GM23338 (cell line): ENCODE measurements around the gene SLIT1. TPM values are rescaled to one million over a fixed set of nuclear protein-coding genes. Genes with fewer than 3 reads are reported as not detected.

ENCODE experiments used
- ATAC-seq: fragments of 200-7000 bp; cut with Tn5 transposase; 3 replicates; pipeline ENCODE4 v1.9.1; 2020
- DNase-seq: peaks from one replicate; pipeline ENCODE4 v3.0.0-alpha.2; 2015; ENCODE audit warnings: low spot score
- H2AFZ ChIP-seq: fragments of 200-600 bp; sonication (generic); 2 replicates; pipeline ENCODE4 v1.8.0; 2016; ENCODE audit warnings: antibody characterized with exemption, mild to moderate bottlenecking, moderate library complexity
- H3F3A ChIP-seq: fragments of 200-600 bp; sonication (generic); replicated peaks from 2 replicates; pipeline ENCODE4 v1.8.0; 2017; ENCODE audit warnings: antibody characterized with exemption, mixed run types, low read depth
- H3K27ac ChIP-seq: fragments of 200-600 bp; sonication (generic); 2 replicates; pipeline ENCODE4 v1.6.1; 2016; ENCODE audit warnings: low read depth
- H3K27me3 ChIP-seq: fragments of 200-600 bp; sonication (generic); 2 replicates; pipeline ENCODE4 v1.8.0; 2016; ENCODE audit warnings: mild to moderate bottlenecking, mixed run types, moderate library complexity; ENCODE audit not compliant: insufficient read depth
- H3K36me3 ChIP-seq: fragments of 200-600 bp; sonication (generic); 2 replicates; pipeline ENCODE4 v1.8.0; 2016; ENCODE audit warnings: mild to moderate bottlenecking; ENCODE audit not compliant: insufficient read depth
- H3K4me1 ChIP-seq: fragments of 200-600 bp; sonication (generic); 2 replicates; pipeline ENCODE4 v1.8.0; 2016; ENCODE audit warnings: mild to moderate bottlenecking, moderate library complexity; ENCODE audit not compliant: insufficient read depth
- H3K4me2 ChIP-seq: fragments of 200-600 bp; sonication (generic); 2 replicates; pipeline ENCODE4 v1.7.1; 2017; ENCODE audit warnings: mixed run types
- H3K4me3 ChIP-seq: fragments of 200-600 bp; sonication (generic); 2 replicates; pipeline ENCODE4 v1.6.1; 2016; ENCODE audit warnings: mixed run types
- H3K79me2 ChIP-seq: fragments of 200-600 bp; sonication (generic); replicated peaks from 2 replicates; pipeline ENCODE4 v1.8.0; 2017; ENCODE audit warnings: mild to moderate bottlenecking; ENCODE audit not compliant: insufficient read depth
- H3K9me2 ChIP-seq: fragments of 200-600 bp; sonication (generic); 2 replicates; pipeline ENCODE4 v1.8.0; 2017; ENCODE audit not compliant: insufficient read depth
- H4K20me1 ChIP-seq: fragments of 200-600 bp; sonication (generic); replicated peaks from 2 replicates; pipeline ENCODE4 v1.8.0; 2017; ENCODE audit warnings: mild to moderate bottlenecking; ENCODE audit not compliant: insufficient read depth
- H3K27ac Mint-ChIP-seq: 2 replicates; pipeline ENCODE4 v1.8.0; 2020; ENCODE audit warnings: inconsistent platforms, mild to moderate bottlenecking, moderate library complexity, mixed read lengths
- H3K27me3 Mint-ChIP-seq: 3 replicates; pipeline ENCODE4 v1.8.0; 2022; ENCODE audit warnings: low read depth, mild to moderate bottlenecking, moderate library complexity, mixed read lengths, inconsistent platforms; ENCODE audit not compliant: insufficient read depth, poor library complexity
- H3K36me3 Mint-ChIP-seq: 3 replicates; pipeline ENCODE4 v1.8.0; 2021; ENCODE audit warnings: low read depth, mild to moderate bottlenecking, inconsistent platforms, moderate library complexity, mixed read lengths
- H3K4me1 Mint-ChIP-seq: 3 replicates; pipeline ENCODE4 v1.8.0; 2020; ENCODE audit warnings: mild to moderate bottlenecking, inconsistent platforms, mixed read lengths
- H3K4me3 Mint-ChIP-seq: 3 replicates; pipeline ENCODE4 v1.8.0; 2021; ENCODE audit warnings: moderate library complexity, mild to moderate bottlenecking, inconsistent platforms, mixed read lengths
- H3K9me3 Mint-ChIP-seq: 3 replicates; pipeline ENCODE4 v1.8.0; 2020; ENCODE audit warnings: moderate library complexity, mild to moderate bottlenecking, inconsistent platforms, mixed read lengths
- CTCF ChIP-seq, 2 experiments: fragments of 200-600 bp in 1 of 2; sonication (generic) in 1 of 2; conservative IDR thresholded peaks; 2 replicates each; pipeline versions ENCODE4 v1.5.1 to v1.6.1; 2016 to 2017; ENCODE audit warnings: antibody characterized with exemption in 2 of 2, low read depth in 2 of 2, mild to moderate bottlenecking in 2 of 2, moderate library complexity in 1 of 2
- EZH2 ChIP-seq: fragments of 200-600 bp; sonication (generic); IDR thresholded peaks from one replicate; pipeline ENCODE4 v1.8.0; 2017; ENCODE audit warnings: antibody characterized with exemption, mild to moderate bottlenecking, low read depth; ENCODE audit not compliant: unreplicated experiment
- EZH2phosphoT487 ChIP-seq: fragments of 200-600 bp; sonication (generic); IDR thresholded peaks from one replicate; pipeline ENCODE4 v1.8.1; 2018; ENCODE audit warnings: antibody characterized with exemption; ENCODE audit not compliant: unreplicated experiment
- JUNB ChIP-seq: IDR thresholded peaks from one replicate; pipeline ENCODE4 v1.6.1; 2016; ENCODE audit warnings: antibody characterized with exemption; ENCODE audit not compliant: unreplicated experiment
- NANOG ChIP-seq: IDR thresholded peaks from 2 replicates; pipeline ENCODE4 v1.6.1; 2016; ENCODE audit warnings: antibody characterized with exemption, borderline replicate concordance
- POLR2AphosphoS5 ChIP-seq: IDR thresholded peaks from 2 replicates; pipeline ENCODE4 v1.6.1; 2016; ENCODE audit warnings: antibody characterized with exemption, low read depth
- REST ChIP-seq: IDR thresholded peaks from one replicate; pipeline ENCODE4 v1.6.1; 2018; ENCODE audit warnings: antibody characterized with exemption; ENCODE audit not compliant: unreplicated experiment
- STAT1 ChIP-seq: IDR thresholded peaks from one replicate; pipeline ENCODE4 v1.6.1; 2016; ENCODE audit warnings: antibody characterized with exemption; ENCODE audit not compliant: unreplicated experiment
- ZNF114 ChIP-seq: fragments of 250-450 bp; sonication (Bioruptor Pico); IDR thresholded peaks from 2 replicates; pipeline ENCODE4 v1.5.0; 2020; ENCODE audit warnings: mild to moderate bottlenecking, moderate library complexity
- ZNF331 ChIP-seq: fragments of 250-450 bp; sonication (Bioruptor Pico); IDR thresholded peaks from 2 replicates; pipeline ENCODE4 v1.5.0; 2020; ENCODE audit warnings: low read depth, mild to moderate bottlenecking, moderate library complexity
- ZNF462 ChIP-seq: fragments of 250-450 bp; sonication (Bioruptor Pico); IDR thresholded peaks from 2 replicates; pipeline ENCODE4 v1.5.0; 2020; ENCODE audit warnings: mild to moderate bottlenecking, moderate library complexity
- polyA plus RNA-seq: library from polyadenylated mRNA; unstranded; fragments of >200 nt; fragmentation: Nextera tagmentation; extraction: Ambion mirVana; gene quantifications from 2 replicates; pipeline ENCODE4 v1.2.1, GENCODE V29; 2016
- total RNA-seq: library from RNA; depleted of rRNA; stranded (reverse); fragments of >200 nt; shearing (Covaris generic); gene quantifications from 2 replicates; pipeline ENCODE4 v1.2.3, GENCODE V29; 2014
- TF ChIP-seq, protein P1 (sequence below): IDR thresholded peaks from 2 replicates; pipeline ENCODE4 v1.6.1; 2016; ENCODE audit warnings: antibody characterized with exemption

SLIT1 gene
- total and polyA plus RNA-seq, 2 experiments from 2014 or later: 0.76 to 1.7 TPM

- no peaks in the 10 kb centered on the region for H3K9me2 ChIP-seq
- Mint-ChIP-seq H3K27me3 (peaks cover 11% of the 10 kb centered on the region), H3K36me3 (no peaks in the 10 kb centered on the region), H3K9me3 (no peaks in the 10 kb centered on the region), H3K4me3 (no peak overlapping the region), H3K27ac (no peak overlapping the region), H3K4me1 (peaks cover 14% of the 10 kb centered on the region)
- H2AFZ ChIP-seq: no peak overlapping the region
- no peaks in the 10 kb centered on the region for H3K79me2 ChIP-seq
- no peak overlapping the region for H3K4me3 ChIP-seq
- no peaks in the 10 kb centered on the region for H3F3A ChIP-seq
- no peaks in the 10 kb centered on the region for H3K27me3 ChIP-seq
- H3K36me3 ChIP-seq: no peaks in the 10 kb centered on the region
- H3K27ac ChIP-seq: no peak overlapping the region
- DNase-seq (no peak), ATAC-seq (no peak; the same call in 2 of the 3 replicates)
- TF ChIP-seq REST: no peak
- TF ChIP-seq POLR2AphosphoS5: no peak
- TF ChIP-seq, protein P1, sequence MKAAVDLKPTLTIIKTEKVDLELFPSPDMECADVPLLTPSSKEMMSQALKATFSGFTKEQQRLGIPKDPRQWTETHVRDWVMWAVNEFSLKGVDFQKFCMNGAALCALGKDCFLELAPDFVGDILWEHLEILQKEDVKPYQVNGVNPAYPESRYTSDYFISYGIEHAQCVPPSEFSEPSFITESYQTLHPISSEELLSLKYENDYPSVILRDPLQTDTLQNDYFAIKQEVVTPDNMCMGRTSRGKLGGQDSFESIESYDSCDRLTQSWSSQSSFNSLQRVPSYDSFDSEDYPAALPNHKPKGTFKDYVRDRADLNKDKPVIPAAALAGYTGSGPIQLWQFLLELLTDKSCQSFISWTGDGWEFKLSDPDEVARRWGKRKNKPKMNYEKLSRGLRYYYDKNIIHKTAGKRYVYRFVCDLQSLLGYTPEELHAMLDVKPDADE: no peak
- no peak for TF ChIP-seq JUNB
- no peak for TF ChIP-seq EZH2
- TF ChIP-seq EZH2phosphoT487: no peak
- no peak for TF ChIP-seq NANOG
- TF ChIP-seq ZNF462: no peak
- TF ChIP-seq ZNF331: no peak
- TF ChIP-seq CTCF (conservative IDR thresholded peaks at IDR 0.05; ENCODE audit: low read depth in 2 of 2): no peak
- no peak for TF ChIP-seq ZNF114 (CRISPR knock-in tag)
- TF ChIP-seq STAT1: no peak
- H3K4me1 ChIP-seq: peaks cover 3% of the 10 kb centered on the region; the same call in 1 of the 2 replicates
- no peak overlapping the region for H3K4me2 ChIP-seq
- no peaks in the 10 kb centered on the region for H4K20me1 ChIP-seq
Measured at GRCh38 chr10:97063271-97063982, 122.3 kb downstream of the SLIT1 start.
